Stimulated activated CD8-positive, alpha-beta memory T cell treated with anti-CD3 and anti-CD28 coated beads, Interleukin-7, amount 100 ng/mL, for 48 hours (primary cell): ENCODE measurements around the gene UBXN4.
"Not testable (repeated sequence)": the region's sequence is repeated elsewhere in the genome, so short reads cannot be mapped to it uniquely, and the experiment has no call there.

ENCODE experiments used
- DNase-seq, 2 donors: peaks; one replicate each; pipeline ENCODE4 v3.0.0-alpha.2; 2020; ENCODE audit warnings: low read depth in 1 of 2; ENCODE audit errors: extremely low read depth in 1 of 2

The UBXN4 gene, protein sequence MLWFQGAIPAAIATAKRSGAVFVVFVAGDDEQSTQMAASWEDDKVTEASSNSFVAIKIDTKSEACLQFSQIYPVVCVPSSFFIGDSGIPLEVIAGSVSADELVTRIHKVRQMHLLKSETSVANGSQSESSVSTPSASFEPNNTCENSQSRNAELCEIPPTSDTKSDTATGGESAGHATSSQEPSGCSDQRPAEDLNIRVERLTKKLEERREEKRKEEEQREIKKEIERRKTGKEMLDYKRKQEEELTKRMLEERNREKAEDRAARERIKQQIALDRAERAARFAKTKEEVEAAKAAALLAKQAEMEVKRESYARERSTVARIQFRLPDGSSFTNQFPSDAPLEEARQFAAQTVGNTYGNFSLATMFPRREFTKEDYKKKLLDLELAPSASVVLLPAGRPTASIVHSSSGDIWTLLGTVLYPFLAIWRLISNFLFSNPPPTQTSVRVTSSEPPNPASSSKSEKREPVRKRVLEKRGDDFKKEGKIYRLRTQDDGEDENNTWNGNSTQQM

DNA sequence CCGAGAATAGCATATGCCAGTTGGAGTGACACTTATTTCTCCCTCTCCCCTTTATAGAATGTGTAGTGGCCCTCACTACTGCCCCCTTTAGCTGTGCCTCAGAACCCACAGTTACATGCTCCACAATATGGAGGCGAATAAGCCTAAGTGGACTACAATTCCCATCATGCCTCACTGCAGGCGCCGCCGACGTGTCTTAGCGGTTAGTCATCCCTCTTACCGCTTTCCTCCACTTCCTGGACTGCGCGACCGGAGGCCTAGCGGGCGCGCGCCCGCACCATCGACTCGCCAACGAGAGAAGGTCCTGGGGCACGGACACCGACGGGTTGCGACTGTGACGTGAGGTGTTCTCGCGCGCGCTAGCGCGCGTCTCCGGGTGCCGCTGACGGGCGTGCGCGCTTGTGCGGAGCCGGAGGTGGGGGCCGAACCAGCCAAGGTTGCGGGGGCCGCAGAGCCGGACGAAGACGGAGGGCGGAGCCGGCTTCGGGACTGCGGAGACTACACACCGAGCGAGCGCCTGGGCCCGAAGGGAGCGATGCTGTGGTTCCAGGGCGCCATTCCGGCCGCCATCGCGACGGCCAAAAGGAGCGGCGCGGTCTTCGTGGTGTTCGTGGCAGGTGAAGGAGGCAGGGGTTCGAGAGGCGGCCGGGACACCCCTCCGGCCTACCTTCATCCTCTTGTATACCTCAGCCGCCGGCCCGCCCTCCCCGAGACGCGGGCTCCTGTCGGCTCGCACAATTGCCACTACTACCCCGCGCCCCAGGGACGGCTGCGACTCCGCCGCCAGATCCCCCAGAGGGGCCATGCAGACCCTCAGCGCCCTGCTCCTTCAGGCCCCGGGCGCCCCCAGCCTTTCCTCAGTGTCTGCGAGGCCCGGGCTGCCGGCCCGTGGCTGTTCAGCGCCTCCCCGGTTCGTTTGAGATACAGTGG is at the start of gene UBXN4:
Gene UBXN4 (plus strand): TSS at position 461 of the 930 bp plus-strand sequence. CDS start 75 bp downstream, at position 536.
- peak; percentile 97 for DNase-seq

DNA sequence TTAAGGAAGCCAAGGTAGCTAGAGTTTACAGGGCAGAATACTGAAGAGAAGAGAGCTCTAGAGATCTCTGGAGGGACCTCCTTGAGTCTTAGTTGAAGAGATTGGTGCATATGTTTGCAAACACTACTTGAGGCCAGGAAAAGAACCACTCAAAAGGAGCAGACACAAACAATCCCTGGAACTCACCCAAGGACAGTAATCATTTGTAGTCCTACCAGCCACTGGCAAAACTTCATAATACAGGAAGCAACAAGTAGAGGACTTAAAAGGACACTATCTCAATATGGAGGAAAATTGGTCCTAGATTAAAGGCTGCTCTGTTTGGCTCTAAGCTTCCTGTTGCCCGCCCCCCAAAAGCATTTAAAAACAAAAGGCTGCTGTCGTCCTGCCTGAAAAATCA is 46.9 kb upstream of the UBXN4 start:
- DNase-seq = no peak

DNA sequence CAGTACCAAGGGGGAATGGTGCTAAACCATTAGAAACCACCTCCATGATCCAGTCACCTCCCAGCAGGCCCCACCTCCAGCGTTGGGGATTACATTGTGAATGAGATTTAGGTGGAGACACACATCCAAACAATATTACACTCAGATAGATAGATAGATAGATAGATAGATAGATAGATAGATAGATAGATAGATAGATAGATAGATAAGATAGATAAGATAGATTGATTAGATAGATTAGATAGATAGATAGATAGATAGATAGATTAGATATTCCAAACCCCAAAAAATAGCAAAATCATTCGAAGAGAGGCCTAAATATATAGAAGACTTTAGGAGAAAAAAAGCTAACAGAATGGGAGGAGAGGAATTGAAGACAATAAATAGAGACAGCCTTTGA is 42.8 kb upstream of the UBXN4 start:
- no peak for DNase-seq

DNA sequence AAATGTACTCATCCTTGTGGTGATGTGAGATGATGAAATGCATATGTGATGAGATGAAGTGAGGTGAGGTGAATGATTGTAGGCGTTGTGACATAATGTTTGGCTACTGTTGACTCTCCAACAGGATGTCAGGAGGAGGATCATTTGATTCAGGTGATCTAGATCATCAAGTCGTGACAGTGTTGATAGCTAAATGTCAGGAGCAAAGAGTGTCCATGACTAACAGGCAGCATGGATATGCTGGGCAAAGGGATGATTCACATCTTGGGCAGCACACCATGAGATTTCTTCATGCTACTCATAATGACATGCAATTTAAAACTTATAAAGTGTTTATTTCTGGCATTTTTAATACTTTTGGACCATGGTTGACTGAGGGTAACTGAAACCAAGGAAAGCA is 40.2 kb upstream of the UBXN4 start:
- no peak for DNase-seq

DNA sequence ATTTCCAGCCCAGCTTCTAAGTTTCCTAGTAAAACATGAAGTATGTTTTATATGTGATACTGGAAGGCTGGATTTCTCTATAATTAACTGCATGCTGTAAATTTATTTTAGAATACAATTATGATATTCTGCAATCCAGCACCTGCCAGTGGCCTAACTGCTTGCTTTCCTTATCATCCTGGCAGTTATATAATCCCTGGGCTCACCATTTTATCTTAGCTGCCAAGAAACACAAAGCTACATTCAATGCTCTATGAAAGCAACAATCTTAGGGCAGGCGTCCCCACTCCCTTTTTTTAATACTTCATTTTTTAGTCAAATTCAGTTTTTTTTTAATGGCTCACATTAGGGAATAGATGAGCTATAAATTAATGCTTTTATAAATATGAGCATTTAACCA is 38.4 kb upstream of the UBXN4 start:
- no peak for DNase-seq

DNA sequence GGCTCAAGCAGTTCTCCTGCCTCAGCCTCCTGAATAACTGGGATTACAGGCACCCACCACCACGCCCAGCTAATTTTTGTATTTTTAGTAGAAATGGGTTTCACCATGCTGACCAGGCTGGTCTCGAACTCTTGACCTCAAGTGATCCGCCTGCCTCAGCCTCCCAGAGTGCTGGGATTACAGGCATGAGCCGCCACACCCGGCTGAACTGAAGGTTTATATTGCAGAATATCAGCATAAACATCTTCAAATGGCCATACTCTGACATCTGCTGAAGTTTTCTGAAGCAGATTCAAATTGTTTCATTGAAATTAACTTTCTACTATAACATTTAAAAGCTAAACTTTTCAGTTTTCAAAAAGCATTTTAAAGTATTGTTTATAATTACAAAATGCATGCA is 37.6 kb upstream of the UBXN4 start:
- DNase-seq = not testable (repeated sequence)

DNA sequence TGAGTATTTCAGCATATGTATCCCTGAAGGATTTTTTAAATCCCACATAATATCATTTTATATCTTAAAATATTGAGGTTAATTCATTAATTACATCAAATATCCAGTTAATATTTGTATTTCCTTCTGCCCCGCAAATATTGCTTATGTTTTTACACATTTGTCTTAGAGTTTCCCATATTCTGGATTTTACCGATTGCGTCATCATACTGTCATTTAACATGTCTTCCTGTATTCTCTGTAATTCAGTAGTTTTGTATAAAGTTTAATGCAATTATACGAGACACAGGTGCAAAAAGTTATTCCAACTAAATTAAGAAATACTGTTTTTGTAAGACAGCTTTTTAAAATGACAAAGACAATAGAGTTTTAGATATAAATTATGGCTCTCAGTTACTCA is 33.5 kb upstream of the UBXN4 start:
- no peak for DNase-seq

DNA sequence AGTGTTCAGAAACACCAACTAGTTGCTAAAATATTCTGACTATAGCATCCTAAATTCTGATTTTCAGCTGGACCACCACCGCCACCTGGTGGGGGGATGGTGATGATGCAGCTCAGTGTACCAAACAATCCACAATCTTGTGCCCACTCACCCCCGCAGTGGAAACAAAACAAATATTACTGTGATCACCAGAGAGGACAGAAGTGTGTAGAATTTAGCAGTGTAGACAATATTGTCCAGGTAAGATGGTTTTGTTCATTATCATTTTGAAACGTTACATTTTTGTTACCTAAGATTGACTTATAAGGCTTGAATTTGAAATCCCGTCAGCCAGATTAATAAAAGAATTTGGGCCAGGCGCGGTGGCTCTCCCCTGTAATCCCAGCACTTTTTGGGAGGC is 31.7 kb upstream of the UBXN4 start:
- peak; percentile 25 to 32 for DNase-seq

DNA sequence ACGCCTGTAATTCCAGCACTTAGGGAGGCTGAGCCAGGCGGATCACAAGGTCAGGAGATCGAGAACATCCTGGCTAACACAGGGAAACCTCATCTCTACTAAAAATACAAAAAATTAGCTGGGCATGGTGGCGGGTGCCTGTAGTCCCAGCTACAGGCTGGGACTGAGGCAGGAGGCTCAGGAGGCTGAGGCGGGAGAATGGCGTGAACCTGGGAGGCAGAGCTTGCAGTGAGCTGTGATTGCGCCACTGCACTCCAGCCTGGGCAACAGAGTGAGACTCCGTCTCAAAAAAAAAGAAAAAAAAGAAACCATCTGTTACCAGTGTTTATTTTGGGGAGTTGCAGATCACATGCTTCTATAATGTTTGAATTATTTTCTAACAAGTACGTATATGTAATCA is 26.6 kb upstream of the UBXN4 start:
- not testable (repeated sequence) for DNase-seq

DNA sequence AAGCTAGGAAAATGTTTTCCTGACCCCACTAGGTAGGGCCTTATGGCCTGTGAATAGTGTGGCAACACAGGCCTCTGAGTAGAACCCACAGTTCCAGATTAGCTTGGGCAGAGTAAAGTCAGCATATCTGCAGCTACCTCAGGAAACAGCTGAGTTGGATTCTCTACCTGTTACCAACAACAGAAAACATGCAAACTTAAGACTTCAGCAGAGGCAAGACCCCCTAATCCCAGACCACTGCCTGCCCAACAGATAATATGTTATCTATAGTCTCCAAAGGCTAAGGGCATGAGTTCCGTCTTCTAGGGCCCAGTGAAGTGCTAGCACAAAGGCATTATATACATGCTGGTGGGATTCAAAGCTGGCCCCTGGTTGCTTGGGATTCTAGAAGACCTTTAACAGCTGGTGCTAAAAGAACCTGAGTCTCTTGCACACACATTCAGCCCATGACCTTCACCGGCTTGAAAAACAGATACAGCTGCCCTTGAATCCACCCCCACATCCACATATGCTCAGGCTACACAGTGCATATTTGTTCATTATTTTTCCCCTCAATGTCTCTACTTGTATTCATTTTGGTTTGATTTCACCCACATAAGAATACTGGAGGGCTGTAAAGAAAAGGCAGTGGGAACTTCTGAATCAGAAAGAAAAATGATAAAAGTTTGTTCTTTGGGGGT is 13.5 kb upstream of the UBXN4 start:
- no peak for DNase-seq

DNA sequence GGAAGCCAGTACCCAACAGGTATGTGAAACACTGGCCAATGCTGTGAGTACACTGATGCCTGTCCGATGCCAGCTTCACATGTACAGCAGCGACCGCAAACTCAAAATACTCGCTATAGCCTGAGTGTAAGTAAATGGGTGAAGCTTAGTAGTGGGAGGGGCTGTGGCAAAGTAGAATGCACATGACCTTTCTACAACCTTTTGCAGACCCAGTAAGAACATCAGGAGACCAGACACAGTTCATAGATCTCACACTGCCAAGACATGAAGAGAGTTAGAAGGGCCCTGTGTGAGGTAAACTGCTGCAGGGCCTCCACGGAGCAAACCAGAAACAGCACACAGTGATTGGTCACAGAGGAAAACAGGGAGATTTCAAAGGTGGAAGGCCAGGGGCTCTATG is 9.1 kb upstream of the UBXN4 start:
- no peak for DNase-seq

DNA sequence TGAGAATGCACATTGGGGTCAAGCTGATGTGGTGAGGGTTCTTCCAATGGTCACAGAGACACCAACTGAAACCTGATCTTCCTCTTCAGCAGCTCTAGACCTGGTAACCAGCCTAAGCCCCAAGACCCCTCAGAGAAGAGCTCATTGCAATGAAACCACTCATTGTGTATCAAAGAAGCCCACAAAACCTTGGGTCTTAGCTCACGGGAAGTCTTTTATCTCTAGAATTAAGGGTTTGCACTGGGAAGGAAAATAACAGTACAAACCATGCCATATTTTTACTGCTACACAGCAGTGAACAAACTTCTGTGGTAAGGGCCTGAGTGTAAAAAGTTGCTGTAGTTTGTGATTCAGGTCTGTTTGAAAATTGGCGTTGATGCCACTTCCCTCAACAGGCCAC is 8.6 kb upstream of the UBXN4 start:
- no peak for DNase-seq

DNA sequence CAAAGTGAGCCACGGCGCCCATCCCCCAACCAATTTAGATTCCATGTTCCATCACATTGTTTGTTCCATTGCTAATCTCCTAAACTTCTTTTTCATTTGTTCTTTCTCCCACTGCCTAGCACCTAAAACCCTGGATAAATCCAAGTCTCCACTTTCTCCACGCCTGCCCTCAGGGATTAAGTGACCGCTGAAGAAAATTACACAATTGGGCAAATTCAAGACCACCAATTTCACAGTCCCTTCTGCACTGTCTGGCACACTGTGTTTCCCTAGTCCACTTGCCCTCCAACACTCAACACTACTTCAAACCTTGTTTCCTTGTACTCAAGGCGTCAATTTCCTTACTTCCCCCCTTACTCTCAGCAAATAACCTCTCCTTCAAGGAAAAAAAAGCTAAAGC is 5.1 kb upstream of the UBXN4 start:
- DNase-seq = no peak

DNA sequence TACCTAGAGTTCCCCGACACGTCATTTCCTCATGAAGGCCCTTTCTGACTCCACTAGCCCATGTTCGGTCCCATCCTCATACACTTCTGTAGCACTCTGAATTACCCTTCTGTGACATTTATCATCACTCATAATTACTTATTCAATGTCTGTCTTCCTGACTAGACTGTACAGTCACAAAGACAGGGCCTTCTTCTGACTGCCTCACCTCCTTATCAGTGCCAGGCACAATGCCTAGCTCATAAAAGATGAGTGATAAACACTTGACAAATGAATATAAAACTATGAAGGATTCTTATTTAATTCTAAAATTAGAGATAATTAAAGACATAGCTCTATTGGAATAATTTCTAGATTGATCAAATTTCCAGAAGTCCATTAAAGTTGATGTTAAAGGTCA is 1.4 kb upstream of the UBXN4 start:
- DNase-seq = no peak

DNA sequence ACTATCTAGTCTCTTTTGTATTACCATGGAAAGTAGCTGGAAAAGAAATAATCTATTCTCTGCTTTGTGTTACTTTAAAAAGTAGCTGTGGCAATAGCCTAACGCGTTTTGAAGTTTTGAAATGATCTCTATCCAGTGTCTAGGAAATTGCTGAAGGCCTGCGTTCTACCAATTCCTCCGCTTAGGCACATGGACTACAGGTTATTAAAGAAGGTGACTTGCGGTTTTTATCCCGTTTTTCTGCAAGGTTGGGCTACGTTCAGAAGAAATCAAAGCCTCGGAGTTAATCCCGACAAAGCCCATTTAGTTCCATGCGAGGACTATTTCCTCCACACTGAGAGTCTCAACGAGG is 636 bp upstream of the UBXN4 start:
- DNase-seq = no peak

DNA sequence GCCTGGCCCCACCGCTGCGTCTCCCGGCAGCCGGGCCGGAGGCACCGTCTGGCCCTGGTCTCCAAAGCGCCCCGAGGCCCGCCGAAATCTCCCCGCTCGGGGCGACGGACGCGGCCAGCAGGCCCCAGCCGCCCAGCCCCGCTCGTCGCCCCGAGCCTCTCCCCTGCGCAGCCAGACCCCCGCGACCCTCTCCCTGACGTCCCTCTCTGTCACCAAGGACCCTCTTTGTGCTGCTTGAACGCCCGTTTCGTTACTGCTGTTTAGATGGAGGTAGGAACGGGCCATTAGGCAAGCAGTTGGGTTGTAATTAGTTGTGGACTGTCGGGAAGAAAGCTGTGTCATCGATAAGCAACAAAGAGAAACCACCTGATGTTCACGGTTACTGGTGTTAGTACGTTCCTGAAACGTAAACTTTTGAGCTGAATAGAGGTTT is 686 bp downstream of the UBXN4 start:
- peak; percentile 3 to 26 for DNase-seq

DNA sequence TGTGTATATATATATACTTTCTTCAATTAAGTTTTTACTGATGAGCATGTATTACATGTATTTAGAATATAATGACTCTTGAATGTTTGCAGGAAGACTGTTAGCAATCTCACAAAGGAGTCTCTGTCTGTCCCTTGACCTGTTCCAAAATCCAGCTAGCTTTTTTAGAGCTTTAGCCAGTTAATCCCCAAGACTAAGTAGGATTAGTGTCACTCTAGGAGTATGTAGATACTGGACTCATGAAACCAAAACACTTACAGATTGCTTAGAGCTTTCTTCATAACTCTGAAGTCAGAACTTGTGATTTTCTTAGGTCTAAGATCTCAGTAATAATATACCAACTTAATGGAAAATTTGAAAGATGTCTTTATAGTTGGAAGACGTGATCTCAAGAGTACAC is 2.2 kb downstream of the UBXN4 start:
- no peak for DNase-seq

DNA sequence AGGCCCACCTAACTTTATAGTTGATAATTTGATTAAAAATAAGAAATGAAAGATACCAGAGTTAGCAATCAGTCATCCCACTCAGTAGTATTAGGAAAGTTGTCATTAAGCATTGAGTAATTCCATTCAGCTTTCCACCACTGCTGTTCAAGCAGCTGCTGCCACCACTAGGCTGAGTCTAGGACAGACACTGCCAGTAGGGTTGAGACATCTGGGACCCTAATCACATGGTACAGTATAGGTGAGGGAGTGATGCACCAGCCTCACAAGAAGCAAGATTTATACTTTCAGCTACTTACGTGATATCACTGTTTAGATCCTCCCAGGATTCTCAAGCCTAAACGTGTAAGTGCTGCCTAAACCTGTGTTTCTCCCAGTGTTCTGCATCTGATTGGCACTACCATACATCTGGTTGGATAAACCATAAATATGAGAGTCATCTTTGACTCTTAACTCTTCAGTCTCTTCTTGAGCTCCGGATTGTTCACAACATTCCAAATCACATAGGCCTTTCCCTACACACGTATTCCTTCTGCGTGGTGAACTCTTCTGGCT is 3.2 kb downstream of the UBXN4 start:
- DNase-seq = peak in 1 of 2 donors; percentile 35

DNA sequence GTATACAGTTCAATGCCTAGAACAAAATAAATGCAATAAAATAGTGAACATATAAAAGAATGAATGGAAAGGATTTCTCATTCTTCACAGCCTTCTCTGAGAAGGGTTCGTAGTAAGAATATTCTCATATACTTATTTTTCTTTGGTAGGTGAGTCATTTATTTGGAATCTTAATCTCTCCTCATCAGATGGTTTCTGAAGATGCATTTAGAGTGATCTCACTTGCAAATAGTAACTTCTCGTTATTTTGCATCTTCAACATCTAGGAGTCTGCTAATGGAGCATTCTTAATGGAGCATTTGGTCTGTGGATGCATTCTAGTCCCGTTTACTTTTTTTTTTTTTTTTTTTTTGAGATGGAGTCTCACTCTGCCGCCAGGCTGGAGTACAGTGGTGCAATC is 3.9 kb downstream of the UBXN4 start:
- no peak for DNase-seq

DNA sequence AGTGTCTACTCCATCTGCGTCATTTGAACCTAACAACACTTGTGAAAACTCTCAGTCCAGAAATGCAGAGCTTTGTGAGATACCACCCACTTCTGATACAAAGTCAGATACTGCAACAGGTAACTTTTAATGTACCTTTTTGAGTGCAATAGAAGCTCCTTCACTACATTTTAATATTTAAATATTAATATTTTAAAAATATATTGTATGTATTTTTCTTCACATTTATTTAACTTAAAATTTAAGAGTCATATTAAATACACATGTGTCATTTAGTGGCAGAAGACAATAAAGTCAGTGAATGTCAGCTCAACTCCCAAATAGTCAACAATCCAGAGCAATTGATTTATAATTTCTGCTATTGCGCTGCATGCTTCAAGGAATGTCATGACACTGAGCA is 13.9 kb downstream of the UBXN4 start:
- DNase-seq = no peak

DNA sequence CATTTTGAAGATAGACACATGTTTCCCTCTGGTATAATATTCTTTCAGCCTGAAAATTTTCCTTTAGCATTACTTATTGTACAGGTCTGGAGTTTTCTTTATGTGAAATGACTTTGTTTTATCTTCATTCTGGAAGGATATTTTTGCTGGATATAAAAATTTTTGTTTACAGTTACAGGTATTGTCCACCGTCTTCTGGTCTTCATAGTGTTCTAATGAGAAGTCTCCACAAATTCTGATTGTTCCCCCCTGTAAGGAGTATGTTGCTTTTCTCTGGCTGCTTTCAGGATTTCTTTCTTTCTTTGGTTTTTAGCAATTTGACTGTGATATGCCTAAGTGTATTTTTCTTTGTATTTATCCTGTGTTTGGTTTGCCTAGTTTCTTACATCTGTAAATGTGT is 15.0 kb downstream of the UBXN4 start:
- no peak for DNase-seq
